MM.1S (cell line): Measurements from ENCODE around the gene KRTAP9-8.
"Not testable (repeated sequence)": the region's sequence is repeated elsewhere in the genome, so short reads cannot be mapped to it uniquely, and the experiment has no call there.

ENCODE experiments used
- CTCF ChIP-seq: fragments of 300-600 bp; sonication (generic); IDR thresholded peaks from 2 replicates; pipeline ENCODE4 v1.5.1; 2016; ENCODE audit warnings: antibody characterized with exemption, low read length, mixed read lengths
- EZH2 ChIP-seq: fragments of 300-600 bp; sonication (generic); optimal IDR thresholded peaks from 2 replicates; pipeline ENCODE3; 2017; ENCODE audit warnings: low read depth, mild to moderate bottlenecking, antibody characterized with exemption, low read length, mixed read lengths

GRCh38 chr17:41189837-41190318 lies 47.9 kb upstream of the KRTAP9-8 start, which contains the start of gene KRTAP9-1:
- TF ChIP-seq CTCF, EZH2: not testable (repeated sequence)
